Esophagus muscularis mucosa (tissue), 4 donors: Measurements from ENCODE around the gene SLC39A13.

Experiments
- EP300 ChIP-seq: sonication (generic); formaldehyde crosslinking; IDR thresholded peaks from one replicate; pipeline ENCODE4 v1.6.1; 2017; ENCODE audit warnings: antibody characterized with exemption
- POLR2A ChIP-seq: fragments of 450-650 bp; IDR thresholded peaks from one replicate; pipeline ENCODE4 v1.6.1; 2017; ENCODE audit warnings: antibody characterized with exemption, moderate library complexity, mild to moderate bottlenecking, low read depth
- POLR2AphosphoS5 ChIP-seq, 2 donors: sonication (generic); formaldehyde crosslinking; IDR thresholded peaks; one replicate each; pipeline ENCODE4 v1.6.1; 2017; ENCODE audit warnings: antibody characterized with exemption in 2 of 2
- TF ChIP-seq, protein P1 (sequence below), 3 experiments: fragments of 200-600 bp in 2 of 3; fragments of 450-650 bp in 1 of 3; sonication (generic) in 2 of 3; IDR thresholded peaks; one replicate each; pipeline ENCODE4 v1.5.1; 2017 to 2019; ENCODE audit warnings: antibody characterized with exemption in 3 of 3, mild to moderate bottlenecking in 2 of 3, moderate library complexity in 1 of 3

DNA sequence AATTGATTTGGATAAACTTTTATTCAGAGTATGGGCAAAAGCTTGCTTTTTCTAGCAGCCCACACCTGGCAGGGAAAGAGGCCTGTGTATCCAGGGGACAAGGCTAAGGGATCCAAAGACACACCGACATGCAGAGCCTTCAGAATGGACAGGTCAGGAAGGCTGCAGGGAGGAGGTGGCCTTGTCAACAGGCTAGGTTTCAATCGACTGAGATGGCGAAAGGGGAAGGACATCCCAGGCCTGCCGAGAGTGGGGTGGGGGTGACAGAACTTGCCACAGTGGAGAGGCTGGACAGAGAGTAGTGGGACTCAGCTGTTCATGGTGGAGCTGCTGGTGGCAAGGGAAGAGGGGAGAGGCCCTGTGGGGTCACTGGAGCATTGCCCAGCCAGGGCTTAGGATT lies 5.3 kb upstream of the SLC39A13 start:
- TF ChIP-seq, protein P1, sequence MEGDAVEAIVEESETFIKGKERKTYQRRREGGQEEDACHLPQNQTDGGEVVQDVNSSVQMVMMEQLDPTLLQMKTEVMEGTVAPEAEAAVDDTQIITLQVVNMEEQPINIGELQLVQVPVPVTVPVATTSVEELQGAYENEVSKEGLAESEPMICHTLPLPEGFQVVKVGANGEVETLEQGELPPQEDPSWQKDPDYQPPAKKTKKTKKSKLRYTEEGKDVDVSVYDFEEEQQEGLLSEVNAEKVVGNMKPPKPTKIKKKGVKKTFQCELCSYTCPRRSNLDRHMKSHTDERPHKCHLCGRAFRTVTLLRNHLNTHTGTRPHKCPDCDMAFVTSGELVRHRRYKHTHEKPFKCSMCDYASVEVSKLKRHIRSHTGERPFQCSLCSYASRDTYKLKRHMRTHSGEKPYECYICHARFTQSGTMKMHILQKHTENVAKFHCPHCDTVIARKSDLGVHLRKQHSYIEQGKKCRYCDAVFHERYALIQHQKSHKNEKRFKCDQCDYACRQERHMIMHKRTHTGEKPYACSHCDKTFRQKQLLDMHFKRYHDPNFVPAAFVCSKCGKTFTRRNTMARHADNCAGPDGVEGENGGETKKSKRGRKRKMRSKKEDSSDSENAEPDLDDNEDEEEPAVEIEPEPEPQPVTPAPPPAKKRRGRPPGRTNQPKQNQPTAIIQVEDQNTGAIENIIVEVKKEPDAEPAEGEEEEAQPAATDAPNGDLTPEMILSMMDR (IDR thresholded peaks at IDR 0.05) = no peak
- no peak for TF ChIP-seq EP300
- TF ChIP-seq POLR2A = no peak
- no peak for TF ChIP-seq POLR2AphosphoS5 (IDR thresholded peaks at IDR 0.05)
